ENCODE data around the gene COL2A1.

DNA sequence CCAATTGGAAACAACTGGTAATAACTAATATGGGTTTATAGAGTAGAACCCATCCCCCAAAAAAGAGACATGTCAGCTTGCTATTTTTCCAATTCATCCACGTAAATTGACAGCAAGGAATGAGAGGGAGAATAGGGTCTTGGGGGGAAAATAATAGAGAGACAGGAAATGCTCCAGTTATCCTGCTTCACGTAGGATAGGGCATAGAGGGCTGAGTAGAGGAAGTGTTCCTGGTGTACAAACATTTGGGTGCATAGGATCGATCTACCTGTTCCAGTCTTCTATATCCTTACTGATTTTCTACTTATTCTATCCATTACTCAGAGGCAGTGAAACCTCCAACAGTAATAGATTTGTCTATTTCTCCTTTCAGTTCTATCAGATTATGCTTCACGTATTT, 49.6 kb upstream of the COL2A1 start:
- TF ChIP-seq XRCC4 (IDR thresholded peaks at IDR 0.05; ENCODE audit: extremely low read depth, insufficient read depth, insufficient read length) (no peak), NFXL1 (CRISPR knock-in tag; IDR thresholded peaks at IDR 0.05) (no peak), KLF1 (tag; IDR thresholded peaks at IDR 0.05) (no peak), FOSL1 (tag; conservative IDR thresholded peaks at IDR 0.05) (no peak), ZNF444 (CRISPR knock-in tag; IDR thresholded peaks at IDR 0.05) (no peak), ZNF140 (CRISPR knock-in tag; IDR thresholded peaks at IDR 0.05) (no peak)
- TF ChIP-seq, protein P1, sequence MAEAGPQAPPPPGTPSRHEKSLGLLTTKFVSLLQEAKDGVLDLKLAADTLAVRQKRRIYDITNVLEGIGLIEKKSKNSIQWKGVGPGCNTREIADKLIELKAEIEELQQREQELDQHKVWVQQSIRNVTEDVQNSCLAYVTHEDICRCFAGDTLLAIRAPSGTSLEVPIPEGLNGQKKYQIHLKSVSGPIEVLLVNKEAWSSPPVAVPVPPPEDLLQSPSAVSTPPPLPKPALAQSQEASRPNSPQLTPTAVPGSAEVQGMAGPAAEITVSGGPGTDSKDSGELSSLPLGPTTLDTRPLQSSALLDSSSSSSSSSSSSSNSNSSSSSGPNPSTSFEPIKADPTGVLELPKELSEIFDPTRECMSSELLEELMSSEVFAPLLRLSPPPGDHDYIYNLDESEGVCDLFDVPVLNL (CRISPR knock-in tag; IDR thresholded peaks at IDR 0.05; ENCODE audit: low read depth), result no peak
